Keratinocyte (primary cell): ENCODE measurements around the gene OSMR. TPM values are rescaled to one million over a fixed set of nuclear protein-coding genes. Genes with fewer than 3 reads are reported as not detected.

Experiments used
- DNase-seq: peaks from one replicate; pipeline ENCODE4 v3.0.0-alpha.2; 2011; ENCODE audit warnings: low read depth, missing footprints, low spot score
- FAIRE-seq: peaks from 2 replicates; lab custom pipeline; 2011; peaks lifted over from hg19 to GRCh38; lab: Jason Lieb, UNC
- H2AFZ ChIP-seq: 2 replicates; pipeline ENCODE4 v1.6.0; 2012; ENCODE audit warnings: low read length, control low read depth, inconsistent platforms; ENCODE audit not compliant: control insufficient read depth
- H3K27ac ChIP-seq: 2 replicates; pipeline ENCODE4 v1.5.1; 2011; ENCODE audit warnings: low read length; ENCODE audit not compliant: control insufficient read depth, insufficient read depth
- H3K27me3 ChIP-seq: 3 replicates; pipeline ENCODE4 v1.6.0; 2011; ENCODE audit warnings: low read length; ENCODE audit not compliant: control insufficient read depth, insufficient read depth; ENCODE audit errors: extremely low read depth
- H3K36me3 ChIP-seq, 2 experiments: 2 replicates in 1 of 2; 3 replicates in 1 of 2; pipeline ENCODE4 v1.5.1; 2011; ENCODE audit warnings: low read length in 2 of 2, mild to moderate bottlenecking in 1 of 2; ENCODE audit not compliant: control insufficient read depth in 2 of 2, insufficient read depth in 2 of 2; ENCODE audit errors: extremely low read depth in 1 of 2
- H3K4me1 ChIP-seq: 3 replicates; pipeline ENCODE4 v1.5.1; 2011; ENCODE audit warnings: low read length; ENCODE audit not compliant: control insufficient read depth, insufficient read depth; ENCODE audit errors: extremely low read depth
- H3K4me2 ChIP-seq: 3 replicates; pipeline ENCODE4 v1.6.0; 2011; ENCODE audit warnings: low read depth, low read length; ENCODE audit not compliant: control insufficient read depth, insufficient read depth; ENCODE audit errors: extremely low read depth
- H3K4me3 ChIP-seq, 3 experiments: fragments of 200-600 bp in 1 of 3; sonication (generic) in 1 of 3; 2 replicates in 2 of 3; 3 replicates in 1 of 3; pipeline ENCODE4 v1.5.1; 2011 to 2016; ENCODE audit warnings: low read length in 3 of 3, mild to moderate bottlenecking in 3 of 3, control low read depth in 2 of 3, inconsistent platforms in 1 of 3, low read depth in 1 of 3, mixed read lengths in 1 of 3, mixed run types in 1 of 3, moderate library complexity in 1 of 3; ENCODE audit not compliant: control insufficient read depth in 2 of 3, insufficient read depth in 2 of 3; ENCODE audit errors: extremely low read depth in 1 of 3
- H3K79me2 ChIP-seq: 2 replicates; pipeline ENCODE4 v1.6.0; 2012; ENCODE audit warnings: low read length; ENCODE audit not compliant: control insufficient read depth, insufficient read depth
- H3K9ac ChIP-seq: 3 replicates; pipeline ENCODE4 v1.6.0; 2011; ENCODE audit warnings: low read length; ENCODE audit not compliant: control insufficient read depth, insufficient read depth; ENCODE audit errors: extremely low read depth
- H3K9me1 ChIP-seq: 3 replicates; pipeline ENCODE4 v1.6.0; 2011; ENCODE audit warnings: low read length; ENCODE audit not compliant: control insufficient read depth, insufficient read depth; ENCODE audit errors: extremely low read depth
- H3K9me3 ChIP-seq: 2 replicates; pipeline ENCODE4 v1.5.1; 2012; ENCODE audit warnings: low read depth, low read length; ENCODE audit not compliant: control insufficient read depth
- H4K20me1 ChIP-seq: 3 replicates; pipeline ENCODE4 v1.6.0; 2011; ENCODE audit warnings: low read length; ENCODE audit not compliant: control insufficient read depth, insufficient read depth; ENCODE audit errors: extremely low read depth
- EZH2 ChIP-seq: IDR thresholded peaks from one replicate; pipeline ENCODE4 v1.6.1; 2012; ENCODE audit warnings: inconsistent platforms, mild to moderate bottlenecking, low read length, moderate library complexity
- dilution Hi-C: fragments of 300-500 bp; cut with MboI; formaldehyde crosslinking; loops from one replicate; pipeline ENCODE4 v1.7.0; 2020; ENCODE audit warnings: low sequenced_read_pairs; ENCODE audit not compliant: extremely low pct_ligation_motif_present
- polyA plus RNA-seq, 5 experiments: library from polyadenylated mRNA; depleted of rRNA in 3 of 5; stranded (reverse) in 3 of 5; stranded (forward) in 1 of 5; unstranded in 1 of 5; fragments of >200 nt; gene quantifications; 1 replicate in 1 of 5; 2 replicates in 3 of 5; 3 replicates in 1 of 5; pipeline versions ENCODE4 v1.2.1 to v1.2.3, GENCODE V29; 2011 to 2012; ENCODE audit warnings: missing spikeins in 2 of 5, low read depth in 1 of 5, low replicate concordance in 1 of 5
- TF ChIP-seq, protein P1 (sequence below), 3 experiments: IDR thresholded peaks in 1 of 3; conservative IDR thresholded peaks in 1 of 3; optimal IDR thresholded peaks in 1 of 3; 2 replicates in 2 of 3; 3 replicates in 1 of 3; pipeline versions ENCODE3 to v1.5.1; 2011; ENCODE audit warnings: low read length in 3 of 3, mild to moderate bottlenecking in 3 of 3, moderate library complexity in 2 of 3, control low read depth in 1 of 3, inconsistent platforms in 1 of 3; ENCODE audit not compliant: insufficient read depth in 2 of 3; ENCODE audit errors: extremely low read depth in 1 of 3

Gene OSMR
- polyA plus RNA-seq, 1 donor (not counting 4 experiments of a cell fraction or from before 2014, with no cell fraction given), result 43.8 TPM

GRCh38 chr5:38825494-38825893 is 20.3 kb upstream of the OSMR start:
- TF ChIP-seq, protein P1, sequence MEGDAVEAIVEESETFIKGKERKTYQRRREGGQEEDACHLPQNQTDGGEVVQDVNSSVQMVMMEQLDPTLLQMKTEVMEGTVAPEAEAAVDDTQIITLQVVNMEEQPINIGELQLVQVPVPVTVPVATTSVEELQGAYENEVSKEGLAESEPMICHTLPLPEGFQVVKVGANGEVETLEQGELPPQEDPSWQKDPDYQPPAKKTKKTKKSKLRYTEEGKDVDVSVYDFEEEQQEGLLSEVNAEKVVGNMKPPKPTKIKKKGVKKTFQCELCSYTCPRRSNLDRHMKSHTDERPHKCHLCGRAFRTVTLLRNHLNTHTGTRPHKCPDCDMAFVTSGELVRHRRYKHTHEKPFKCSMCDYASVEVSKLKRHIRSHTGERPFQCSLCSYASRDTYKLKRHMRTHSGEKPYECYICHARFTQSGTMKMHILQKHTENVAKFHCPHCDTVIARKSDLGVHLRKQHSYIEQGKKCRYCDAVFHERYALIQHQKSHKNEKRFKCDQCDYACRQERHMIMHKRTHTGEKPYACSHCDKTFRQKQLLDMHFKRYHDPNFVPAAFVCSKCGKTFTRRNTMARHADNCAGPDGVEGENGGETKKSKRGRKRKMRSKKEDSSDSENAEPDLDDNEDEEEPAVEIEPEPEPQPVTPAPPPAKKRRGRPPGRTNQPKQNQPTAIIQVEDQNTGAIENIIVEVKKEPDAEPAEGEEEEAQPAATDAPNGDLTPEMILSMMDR (optimal IDR thresholded peaks at IDR 0.05 in 1 of 3, IDR thresholded peaks at IDR 0.05 in 1 of 3, conservative IDR thresholded peaks at IDR 0.05 in 1 of 3; ENCODE audit: extremely low read depth in 1 of 3, insufficient read depth in 2 of 3, low read length in 3 of 3), result no peak
- TF ChIP-seq EZH2, result no peak
- H2AFZ ChIP-seq, result no peak overlapping the region
- no peaks in the 10 kb centered on the region for H3K9me1 ChIP-seq
- no peak for DNase-seq
- no peaks in the 10 kb centered on the region for H4K20me1 ChIP-seq
- dilution Hi-C loops, result no loop called here
- H3K27ac ChIP-seq, result peak overlapping the region; percentile 54
- FAIRE-seq, result no peak
- H3K27me3 ChIP-seq, result no peaks in the 10 kb centered on the region
- no peak overlapping the region for H3K4me2 ChIP-seq
- H3K36me3 ChIP-seq, result peaks cover 0 to 10% of the 10 kb centered on the region in 2 experiments
- no peak overlapping the region for H3K4me3 ChIP-seq
- peaks cover 5% of the 10 kb centered on the region for H3K79me2 ChIP-seq
- no peak overlapping the region for H3K9ac ChIP-seq
- H3K4me1 ChIP-seq, result peaks cover 23% of the 10 kb centered on the region
- H3K9me3 ChIP-seq, result peaks cover 4% of the 10 kb centered on the region

- no peaks in the 10 kb centered on the region for H3K9me1 ChIP-seq
- peaks cover 4% of the 10 kb centered on the region for H3K9me3 ChIP-seq
- H3K9ac ChIP-seq, result no peak overlapping the region
- DNase-seq (no peak), FAIRE-seq (peak; percentile 23)
- no peaks in the 10 kb centered on the region for H3K27me3 ChIP-seq
- peaks cover 5% of the 10 kb centered on the region for H3K79me2 ChIP-seq
- H2AFZ ChIP-seq, result no peak overlapping the region
- TF ChIP-seq EZH2, result no peak
- TF ChIP-seq, protein P1 (optimal IDR thresholded peaks at IDR 0.05 in 1 of 3, IDR thresholded peaks at IDR 0.05 in 1 of 3, conservative IDR thresholded peaks at IDR 0.05 in 1 of 3; ENCODE audit: extremely low read depth in 1 of 3, insufficient read depth in 2 of 3, low read length in 3 of 3), result no peak
- dilution Hi-C loops, result no loop called here
- H3K4me2 ChIP-seq, result no peak overlapping the region
- H3K27ac ChIP-seq, result peak overlapping the region; percentile 45
- H3K4me3 ChIP-seq, result no peak overlapping the region
- peaks cover 0 to 10% of the 10 kb centered on the region in 2 experiments for H3K36me3 ChIP-seq
- peaks cover 43% of the 10 kb centered on the region for H3K4me1 ChIP-seq
- peaks cover 2% of the 10 kb centered on the region for H4K20me1 ChIP-seq
Measured at GRCh38 chr5:38827525-38827924, 18.3 kb upstream of the OSMR start.
